CD4-positive, alpha-beta T cell treated with Interleukin-12 subunit alpha and Interleukin-12 subunit beta, for 1 hour (primary cell): Measurements from ENCODE around the gene STX2.
A peak's percentile ranks its signal among the peaks of the same experiment; 100 is the strongest.
"Not testable (repeated sequence)": the region's sequence is repeated elsewhere in the genome, so short reads cannot be mapped to it uniquely, and the experiment has no call there.

ENCODE experiments used
- DNase-seq: peaks from one replicate; pipeline ENCODE4 v3.0.0-alpha.2; 2020

Gene STX2

DNA sequence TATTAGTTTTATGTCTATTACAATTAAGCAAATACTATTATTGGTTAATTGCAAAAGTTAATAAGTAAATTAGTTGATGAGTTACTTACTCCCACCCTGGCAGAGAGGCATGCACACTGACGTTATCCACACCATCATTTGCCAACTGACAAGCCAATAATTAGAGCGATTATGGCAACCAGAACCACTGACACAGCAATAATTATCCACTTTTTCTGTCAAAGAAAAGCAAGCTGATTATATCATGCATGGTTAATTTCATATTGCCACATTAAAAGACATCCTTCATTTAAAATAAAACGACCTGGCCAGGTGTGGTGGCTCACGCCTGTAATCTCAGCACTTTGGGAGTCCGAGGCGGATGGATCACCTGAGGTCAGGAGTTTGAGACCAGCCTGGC lies 43.1 kb downstream of the STX2 start:
- no peak for DNase-seq

DNA sequence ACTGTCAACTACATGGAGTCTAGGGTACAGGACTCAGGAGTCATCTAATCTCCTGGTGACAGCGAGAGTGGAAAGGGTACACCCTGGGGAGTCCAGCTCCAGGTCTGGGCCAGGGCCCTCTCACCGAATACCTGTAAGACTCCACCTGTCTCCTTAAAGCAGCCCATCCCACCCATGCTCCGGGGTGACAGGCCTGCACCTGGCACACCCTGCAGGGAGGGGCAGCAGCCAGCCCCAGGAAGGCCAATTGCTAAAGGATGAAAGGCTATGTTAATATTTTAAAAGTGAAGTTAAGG lies 45.5 kb downstream of the STX2 start:
- DNase-seq, result no peak

DNA sequence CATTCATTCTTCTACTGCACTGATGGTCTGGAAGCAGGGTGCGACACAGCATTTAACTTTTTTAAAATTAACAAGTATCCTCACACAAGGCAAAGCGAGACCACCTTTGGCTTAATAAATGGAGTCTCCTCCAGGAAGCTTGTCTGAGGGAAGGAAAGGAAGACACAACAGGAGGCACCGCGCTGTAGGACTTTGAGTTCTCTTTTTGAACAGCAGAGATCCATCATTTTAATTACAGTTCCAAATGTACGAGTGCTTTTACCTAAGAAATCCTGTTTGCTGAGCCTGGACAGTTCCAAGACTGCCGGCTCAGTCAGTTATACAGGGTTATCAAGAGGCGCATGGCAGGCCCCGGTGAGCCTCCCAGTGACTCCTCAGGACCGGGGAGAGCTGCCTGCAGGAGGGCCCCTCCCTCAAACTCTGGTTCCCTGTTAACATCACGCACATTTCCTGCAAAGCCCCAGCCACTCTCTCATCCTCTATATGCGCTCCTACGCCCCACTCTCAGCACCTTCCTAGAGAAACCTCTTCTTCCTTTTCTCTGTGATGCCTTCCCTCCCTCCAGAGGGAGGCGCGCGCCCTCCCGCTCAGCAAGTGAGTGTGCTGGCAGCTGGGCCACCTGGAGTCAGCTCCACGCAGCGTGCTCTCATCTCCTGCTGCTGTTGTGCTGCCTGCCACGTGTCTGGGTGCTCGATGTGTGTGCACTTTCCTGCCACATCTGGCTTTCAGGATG lies 46.1 kb downstream of the STX2 start:
- no peak for DNase-seq

GRCh38 chr12:130791629-130792028 lies 47.4 kb downstream of the STX2 start:
- no peak for DNase-seq

GRCh38 chr12:130788515-130788914 lies 50.5 kb downstream of the STX2 start:
- no peak for DNase-seq

DNA sequence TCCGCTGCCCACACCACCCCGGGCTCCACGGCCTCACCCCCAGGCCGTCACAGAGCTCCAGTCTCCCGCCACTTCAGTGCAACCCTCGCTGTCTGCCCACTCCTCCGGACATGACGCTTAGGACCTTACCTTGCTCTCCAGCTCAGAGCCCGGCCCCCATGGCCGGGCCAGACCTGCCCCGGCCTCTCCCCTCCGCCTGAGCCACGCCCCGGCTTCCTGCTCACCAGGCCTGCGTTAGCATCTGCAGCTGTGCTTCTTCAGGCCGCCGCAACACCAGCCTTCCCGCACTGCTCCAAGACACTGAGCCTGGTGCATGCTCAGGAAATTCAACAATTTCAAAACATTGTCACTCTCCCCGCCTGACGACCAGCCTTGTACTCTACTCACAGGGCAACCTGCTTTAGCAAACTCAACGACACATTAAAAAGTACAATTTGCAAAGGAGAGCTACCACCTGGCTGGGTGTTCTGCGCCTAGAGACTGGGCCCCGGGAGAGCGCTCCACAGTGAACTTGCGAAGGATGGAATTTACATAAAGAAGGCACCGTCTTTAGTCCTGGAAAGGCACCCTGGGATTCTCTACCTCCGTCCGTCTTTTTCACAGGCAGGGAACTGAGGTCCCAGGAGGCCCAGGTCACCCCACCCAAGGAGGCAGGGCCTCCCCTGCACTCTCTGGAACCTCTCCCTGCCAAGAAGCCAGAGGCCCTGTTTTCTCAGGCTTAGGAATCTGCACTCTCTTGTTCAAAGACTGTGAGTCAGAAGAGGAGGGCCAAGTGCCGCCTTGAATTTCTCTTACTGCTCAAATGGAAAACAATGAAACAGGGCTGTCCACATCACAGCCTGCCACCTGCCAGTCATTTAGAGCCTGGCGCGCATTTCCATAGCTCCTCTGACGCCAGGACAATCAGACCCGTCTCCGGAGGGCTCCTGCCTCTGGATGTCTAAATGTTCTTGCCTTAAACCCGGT lies 51.3 kb downstream of the STX2 start:
- DNase-seq, result no peak

GRCh38 chr12:130787041-130787440 lies 52.0 kb downstream of the STX2 start:
- no peak for DNase-seq

- no peak for DNase-seq
Measured at GRCh38 chr12:130783110-130783715, 55.8 kb downstream of the STX2 start.

DNA sequence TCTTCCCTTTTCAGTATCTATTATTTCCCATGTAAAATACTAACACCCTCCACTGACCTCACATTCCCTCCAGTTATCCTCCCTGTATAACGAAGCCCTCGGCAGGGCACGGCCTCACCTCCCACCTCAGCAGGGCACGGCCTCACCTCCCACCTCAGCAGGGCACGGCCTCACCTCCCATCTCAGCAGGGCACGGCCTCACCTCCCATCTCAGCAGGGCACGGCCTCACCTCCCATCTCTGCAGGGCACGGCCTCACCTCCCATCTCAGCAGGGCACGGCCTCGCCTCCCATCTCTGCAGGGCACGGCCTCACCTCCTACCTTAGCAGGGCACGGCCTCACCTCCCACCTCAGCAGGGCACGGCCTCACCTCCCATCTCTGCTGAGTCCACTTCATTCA lies 56.8 kb downstream of the STX2 start:
- not testable (repeated sequence) for DNase-seq

- no peak for DNase-seq
Measured at GRCh38 chr12:130780880-130781575, 58.0 kb downstream of the STX2 start.

GRCh38 chr12:130780325-130780724 lies 58.7 kb downstream of the STX2 start:
- DNase-seq, result no peak

GRCh38 chr12:130778776-130779175 lies 60.3 kb downstream of the STX2 start:
- no peak for DNase-seq

DNA sequence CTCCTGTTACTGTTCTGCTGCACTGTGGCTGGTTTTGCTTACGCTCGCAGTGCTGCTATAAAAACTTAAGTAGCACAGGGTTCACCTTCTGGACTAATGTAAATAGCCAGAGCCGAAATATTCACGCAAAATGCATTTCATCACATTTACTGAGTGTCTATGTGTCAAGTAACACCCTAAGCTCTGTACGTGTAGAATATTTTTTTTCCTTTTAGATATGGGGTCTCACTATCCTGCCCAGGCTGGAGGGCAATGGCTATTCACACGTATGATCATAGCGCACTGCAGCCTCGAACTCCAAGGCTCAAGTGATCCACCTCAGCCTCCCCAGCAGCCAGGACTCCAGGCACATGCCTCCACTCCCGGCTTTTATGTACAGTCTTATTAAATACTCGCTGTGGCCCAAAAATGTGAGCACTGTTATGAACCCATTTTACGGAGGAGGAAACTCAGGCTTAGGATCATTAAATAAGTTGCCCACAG lies 62.2 kb downstream of the STX2 start:
- DNase-seq, result no peak

DNA sequence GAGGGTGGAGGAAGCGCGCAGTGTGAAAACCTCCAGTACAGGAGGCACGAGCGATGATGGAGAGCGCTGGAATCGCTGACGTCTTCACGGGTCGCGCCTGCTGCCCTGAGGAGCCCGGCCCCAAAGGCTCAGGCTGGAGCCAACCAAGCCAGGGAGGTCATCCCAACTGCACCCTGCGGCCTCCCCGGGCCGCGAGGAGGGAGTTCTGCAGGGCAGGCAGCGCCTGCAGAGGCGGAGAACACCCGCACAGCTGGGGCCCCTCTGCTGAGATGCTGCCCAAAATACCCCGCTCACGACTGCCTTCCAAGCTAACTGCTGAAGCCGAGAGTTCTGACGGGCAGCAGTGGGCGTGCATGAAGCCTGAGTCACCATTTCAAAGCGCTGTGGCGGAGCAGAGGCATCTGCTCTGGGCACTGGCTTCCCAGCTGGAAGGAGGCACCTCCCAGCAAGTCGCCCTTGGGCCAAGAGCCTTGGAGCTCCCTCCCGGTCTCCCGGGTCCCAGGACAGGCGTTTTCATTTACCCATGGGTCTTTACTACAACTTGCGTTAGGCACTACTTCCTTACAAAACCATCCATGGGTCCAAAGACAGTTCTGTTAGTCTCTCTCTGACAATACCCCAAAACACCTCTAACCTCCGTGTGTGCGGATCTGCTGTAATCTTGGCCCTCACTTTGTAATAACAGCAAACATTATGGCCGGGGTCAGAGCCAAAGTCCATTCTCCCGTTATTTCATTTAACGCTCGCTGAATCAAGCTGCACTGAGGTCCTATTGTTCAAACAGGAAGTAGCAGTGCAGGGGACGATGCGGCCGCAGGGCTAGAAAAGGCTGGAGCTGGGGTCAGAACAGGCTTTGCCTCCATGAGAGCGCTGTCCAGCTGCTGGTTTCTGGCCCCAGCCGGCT lies 62.8 kb downstream of the STX2 start:
- peak; percentile 20 for DNase-seq

DNA sequence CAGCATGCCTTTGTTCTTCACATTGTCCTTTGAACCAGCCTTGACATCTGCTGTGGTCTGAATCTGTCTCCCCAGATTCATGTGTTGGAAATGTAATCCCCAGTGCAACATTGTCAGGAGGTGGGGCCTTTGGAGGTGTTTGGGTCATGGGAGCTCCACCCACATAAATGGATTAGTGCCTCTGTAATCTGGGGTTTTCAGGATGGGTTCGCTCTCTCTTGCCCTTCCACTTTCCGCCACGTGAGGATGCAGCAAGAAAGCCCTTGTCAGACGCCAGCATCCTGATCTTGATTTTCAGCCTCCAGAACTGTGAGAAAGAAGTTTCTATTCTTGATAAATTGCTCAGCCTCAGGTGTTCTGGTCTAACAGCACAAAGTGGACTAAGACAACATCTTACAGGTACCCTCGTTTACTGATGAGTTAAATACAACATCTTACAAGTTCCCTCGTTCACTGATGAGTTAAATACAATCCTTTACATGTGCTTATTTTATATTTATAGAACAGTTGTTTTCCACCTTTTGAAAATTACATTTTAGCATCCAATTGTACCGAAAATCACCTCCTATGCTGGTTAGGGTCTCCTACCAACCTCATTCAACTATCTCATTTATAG lies 68.5 kb downstream of the STX2 start:
- no peak for DNase-seq

DNA sequence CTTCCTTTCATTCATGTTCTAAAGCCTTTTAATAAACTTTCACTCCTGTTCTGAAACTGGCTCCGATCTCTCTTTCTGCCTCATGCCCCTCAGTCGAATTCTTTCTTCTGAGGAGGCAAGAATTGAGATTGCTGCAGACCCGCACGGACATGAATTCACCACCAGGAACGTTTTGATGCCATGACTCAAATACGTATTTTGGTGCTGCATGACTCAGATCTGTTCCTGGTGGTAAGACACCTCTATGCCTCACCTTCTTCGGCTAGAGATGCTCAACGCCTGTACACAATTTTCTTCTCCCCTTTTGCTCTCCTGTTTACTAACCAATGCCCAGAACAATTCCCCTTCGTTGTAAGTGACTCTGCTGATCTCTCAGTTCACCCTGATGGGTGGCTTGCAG lies 70.9 kb downstream of the STX2 start:
- DNase-seq, result no peak

DNA sequence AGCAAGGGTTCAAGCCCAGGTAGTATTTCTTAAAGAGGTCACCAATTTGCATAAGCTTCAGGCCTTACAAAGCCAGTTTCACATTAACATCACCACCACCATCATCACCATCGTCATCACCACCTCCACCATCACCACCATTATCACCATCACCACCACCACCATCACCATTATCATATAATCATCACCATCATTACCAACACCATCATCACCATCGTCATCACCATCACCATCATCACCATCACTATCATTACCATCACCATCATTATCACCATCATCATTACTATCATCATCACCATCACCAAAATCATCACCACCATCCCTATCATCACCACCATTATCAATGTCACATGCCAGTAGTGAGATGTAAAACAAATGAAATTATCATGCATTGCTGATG lies 72.6 kb downstream of the STX2 start:
- no peak for DNase-seq

DNA sequence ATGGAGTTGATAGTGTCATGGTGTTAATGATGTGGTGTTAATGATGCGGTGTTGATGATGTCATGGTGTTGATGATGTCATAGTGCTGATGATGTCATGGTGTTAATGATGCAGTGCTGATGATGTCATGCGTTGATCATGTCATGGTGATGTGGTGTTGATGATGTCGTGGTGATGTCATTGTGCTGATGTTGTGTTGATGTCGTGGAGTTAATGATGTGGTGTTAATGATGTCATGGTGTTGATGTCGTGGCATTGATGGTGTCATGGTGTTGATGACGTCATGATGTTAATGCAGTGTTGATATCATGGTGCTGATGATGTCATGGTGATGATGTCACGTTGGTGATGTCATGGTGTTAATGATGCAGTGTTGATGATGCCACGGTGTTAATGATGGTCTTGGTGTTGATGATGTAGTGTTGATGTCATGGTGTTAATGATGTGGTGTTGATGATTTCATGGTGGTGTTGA lies 73.8 kb downstream of the STX2 start:
- no peak for DNase-seq

- peak; percentile 10 for DNase-seq
Measured at GRCh38 chr12:130764475-130765185, 74.4 kb downstream of the STX2 start.

GRCh38 chr12:130764073-130764472 lies 75.0 kb downstream of the STX2 start:
- DNase-seq, result no peak

DNA sequence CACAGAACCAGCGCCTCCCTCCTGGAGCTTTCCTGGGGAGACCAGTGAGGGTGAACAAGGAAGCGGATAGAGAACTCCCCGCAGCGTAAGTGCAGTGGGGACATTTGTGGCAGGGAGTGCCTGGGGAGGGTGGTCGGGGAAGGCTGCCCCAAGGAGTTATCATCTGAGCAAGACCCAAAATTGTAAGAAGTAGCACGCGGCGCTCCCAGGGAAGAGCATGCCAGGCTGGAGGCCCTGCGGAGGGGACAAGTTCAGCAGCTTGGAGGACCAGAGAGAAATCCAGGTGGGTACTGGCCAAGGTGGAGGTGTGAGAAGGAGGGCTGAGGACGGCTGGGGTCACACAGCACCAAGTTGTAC lies 76.8 kb downstream of the STX2 start:
- no peak for DNase-seq
